Mesodermal cell (in vitro differentiated cells): Measurements from ENCODE around the gene CCDC187.

Experiments
- H3K27ac ChIP-seq: 2 replicates; pipeline ENCODE4 v1.7.0; 2013; ENCODE audit warnings: mild to moderate bottlenecking, low read depth, low read length, moderate library complexity; ENCODE audit not compliant: severe bottlenecking
- H3K36me3 ChIP-seq: 2 replicates; pipeline ENCODE4 v1.7.1; 2013; ENCODE audit warnings: mild to moderate bottlenecking, low read length, moderate library complexity; ENCODE audit not compliant: control insufficient read depth, insufficient read depth
- H3K4me1 ChIP-seq: one replicate; pipeline ENCODE4 v1.7.1; 2013; ENCODE audit warnings: mild to moderate bottlenecking, low read length; ENCODE audit not compliant: insufficient read depth, control insufficient read depth, poor library complexity, severe bottlenecking
- H3K4me3 ChIP-seq: 2 replicates; pipeline ENCODE4 v1.7.0; 2013; ENCODE audit warnings: low read length, control low read depth, mild to moderate bottlenecking; ENCODE audit not compliant: insufficient read depth, poor library complexity, severe bottlenecking; ENCODE audit errors: extremely low read depth
- H3K9me3 ChIP-seq: 2 replicates; pipeline ENCODE4 v1.7.1; 2013; ENCODE audit warnings: mild to moderate bottlenecking, low read length, moderate library complexity; ENCODE audit not compliant: control insufficient read depth
- WGBS, 2 experiments: methylation state at CpG; one replicate each; pipeline ENCODE4 v1.1.5; 2013; ENCODE audit warnings: missing lambda C conversion rate in 2 of 2; ENCODE audit not compliant: insufficient coverage in 2 of 2; 5-methylcytosine and 5-hydroxymethylcytosine counted together

CCDC187 gene

DNA sequence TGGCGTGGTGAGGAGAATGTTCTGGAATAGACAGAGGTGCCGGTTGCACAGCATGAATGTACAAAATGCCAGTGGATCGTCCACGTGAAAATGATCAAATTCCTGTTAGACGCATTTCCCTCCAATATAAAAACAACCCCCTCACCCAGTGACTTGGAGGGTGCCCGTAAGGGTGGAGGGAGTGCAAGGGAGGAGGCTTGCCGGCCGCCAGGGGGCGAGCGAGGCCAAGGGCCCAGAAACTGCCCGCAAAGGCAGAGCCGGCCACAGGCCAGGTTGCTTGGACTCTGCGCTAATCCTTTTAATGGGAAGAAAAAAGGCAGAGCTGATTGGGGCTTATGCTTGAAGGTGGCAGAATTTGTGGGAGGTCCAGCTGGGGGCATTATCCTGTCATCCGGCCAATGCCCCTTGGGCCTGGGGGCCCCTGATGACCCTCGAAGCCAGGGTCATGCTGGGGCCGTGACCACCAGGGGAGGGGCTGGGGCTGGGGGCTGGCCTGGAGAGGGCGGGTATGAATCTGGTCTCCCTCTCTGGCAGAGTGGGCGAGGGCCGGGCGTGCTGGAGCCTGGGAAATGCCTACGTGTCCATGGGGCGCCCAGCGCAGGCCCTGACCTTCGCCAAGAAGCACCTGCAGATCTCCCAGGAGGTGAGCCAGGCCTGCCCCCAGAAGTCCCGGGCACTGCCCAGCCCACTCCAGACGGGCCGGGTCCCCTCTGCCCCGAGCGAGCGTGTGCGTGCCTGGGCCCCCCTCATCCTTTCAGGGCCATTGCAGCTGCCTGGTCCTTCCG, 35.5 kb upstream of the CCDC187 start:
- Histone ChIP-seq H3K9me3 (no peaks in the 10 kb centered on the region), H3K4me1 (peaks cover 22% of the 10 kb centered on the region), H3K36me3 (peaks cover 53% of the 10 kb centered on the region), H3K27ac (no peak overlapping the region), H3K4me3 (no peak overlapping the region)
- 76 to 91% methylated on average over 19 to 28 of the region's 32 CpGs for WGBS, 2 experiments

DNA sequence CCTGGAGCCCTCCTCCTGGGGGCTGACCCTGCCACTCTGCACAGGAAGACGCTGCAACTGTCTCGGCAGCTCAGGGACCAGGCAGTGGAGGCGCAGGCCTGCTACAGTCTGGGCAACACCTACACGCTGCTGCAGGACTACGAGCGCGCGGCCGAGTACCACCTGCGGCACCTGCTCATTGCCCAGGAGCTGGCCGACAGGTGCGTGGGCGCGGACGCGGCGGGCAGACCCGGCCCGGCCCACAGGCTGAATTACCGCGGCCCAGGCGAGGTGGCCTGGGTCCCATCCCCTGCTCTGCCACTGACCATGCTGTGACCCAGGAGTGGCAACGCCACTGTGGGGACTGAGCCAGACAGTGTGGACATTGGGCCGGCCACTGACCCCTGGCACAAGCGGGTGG, 34.6 kb upstream of the CCDC187 start:
- Histone ChIP-seq H3K4me3 (no peak overlapping the region), H3K36me3 (peaks cover 53% of the 10 kb centered on the region), H3K27ac (no peak overlapping the region), H3K9me3 (no peaks in the 10 kb centered on the region), H3K4me1 (peaks cover 22% of the 10 kb centered on the region)
- 95 to 96% methylated on average over 18 to 23 of the region's 25 CpGs for WGBS, 2 experiments

DNA sequence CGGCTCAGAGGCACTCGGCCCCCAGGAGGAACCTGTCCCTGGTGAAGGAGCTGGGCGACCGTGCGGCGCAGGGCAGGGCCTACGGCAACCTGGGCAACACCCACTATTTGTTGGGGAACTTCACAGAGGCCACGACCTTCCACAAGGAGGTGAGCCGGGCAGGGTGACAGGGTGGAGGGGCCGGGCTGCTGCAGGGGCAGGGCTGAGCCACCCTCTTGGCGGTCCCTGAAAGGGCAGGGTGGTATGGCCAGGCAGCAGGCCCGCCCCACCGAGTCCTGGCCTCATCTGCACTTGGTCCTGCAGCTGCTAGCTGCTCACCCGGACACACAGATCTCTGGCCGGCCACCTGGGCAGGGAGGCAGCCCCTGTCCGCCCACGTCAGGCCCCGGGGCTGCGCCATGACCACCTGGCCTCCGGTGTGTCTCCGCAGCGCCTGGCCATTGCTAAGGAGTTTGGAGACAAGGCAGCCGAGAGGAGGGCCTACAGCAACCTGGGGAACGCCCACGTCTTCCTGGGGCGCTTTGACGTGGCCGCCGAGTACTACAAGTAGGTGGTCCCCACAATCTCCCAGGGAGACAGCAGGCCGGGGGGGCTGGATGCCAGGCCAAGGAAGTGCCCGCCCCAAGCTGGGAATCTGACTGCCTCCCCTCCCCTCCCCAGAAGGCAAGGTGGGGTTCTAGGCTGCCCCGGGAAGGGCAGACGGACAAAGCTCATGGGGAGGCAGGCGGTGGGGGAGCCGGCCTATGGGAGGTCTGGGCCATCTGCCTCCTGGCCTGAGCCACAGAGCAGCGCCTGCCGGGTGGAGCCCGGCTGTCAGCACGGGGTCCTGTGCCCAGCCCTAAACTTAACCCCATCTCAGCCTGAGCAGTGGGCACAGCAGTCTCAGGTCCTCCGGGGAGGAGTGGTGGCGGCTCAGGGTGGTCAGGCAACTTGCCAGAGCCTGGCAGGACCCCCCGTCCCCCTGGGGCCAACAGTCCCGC, 33.8 kb upstream of the CCDC187 start:
- 94 to 96% methylated on average over 37 to 42 of the region's 43 CpGs for WGBS, 2 experiments
- Histone ChIP-seq H3K27ac (no peak overlapping the region), H3K4me1 (peaks cover 15% of the 10 kb centered on the region), H3K36me3 (peaks cover 53% of the 10 kb centered on the region), H3K4me3 (no peak overlapping the region), H3K9me3 (no peaks in the 10 kb centered on the region)

DNA sequence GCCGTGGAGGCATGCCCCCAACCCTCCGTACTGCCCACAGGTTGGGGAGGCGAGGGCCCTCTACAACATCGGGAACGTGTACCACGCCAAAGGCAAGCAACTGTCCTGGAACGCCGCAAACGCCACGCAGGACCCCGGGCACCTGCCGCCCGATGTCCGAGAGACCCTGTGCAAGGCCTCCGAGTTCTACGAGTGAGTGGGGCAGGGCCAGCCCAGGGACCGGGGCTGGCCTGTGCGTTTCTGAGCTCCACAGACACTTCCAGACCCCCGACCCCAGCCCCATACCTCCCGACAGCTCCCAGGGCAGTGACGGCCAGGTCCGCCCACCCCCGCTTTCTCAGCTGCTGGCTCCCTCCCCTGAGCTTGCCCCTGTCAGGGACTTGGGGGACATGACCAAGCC, 33.0 kb upstream of the CCDC187 start:
- H3K9me3 ChIP-seq = no peaks in the 10 kb centered on the region
- 93 to 97% methylated on average over 22 of the region's 23 CpGs for WGBS, 2 experiments
- H3K4me1 ChIP-seq = peaks cover 10% of the 10 kb centered on the region
- H3K36me3 ChIP-seq = peaks cover 57% of the 10 kb centered on the region
- H3K27ac ChIP-seq = no peak overlapping the region
- no peak overlapping the region for H3K4me3 ChIP-seq

GRCh38 chr9:136336156-136336870, 32.4 kb upstream of the CCDC187 start:
- 94 to 95% methylated on average over 20 to 28 of the region's 30 CpGs for whole genome bisulfite sequencing, 2 experiments
- Histone ChIP-seq H3K4me1 (peaks cover 8% of the 10 kb centered on the region), H3K27ac (no peak overlapping the region), H3K9me3 (no peaks in the 10 kb centered on the region), H3K4me3 (no peak overlapping the region), H3K36me3 (peaks cover 59% of the 10 kb centered on the region)

GRCh38 chr9:136335296-136336155, 31.6 kb upstream of the CCDC187 start:
- H3K4me1 ChIP-seq = peaks cover 8% of the 10 kb centered on the region
- H3K27ac ChIP-seq = no peak overlapping the region
- WGBS, 2 experiments = 89 to 91% methylated on average over 18 to 25 of the region's 26 CpGs
- H3K4me3 ChIP-seq = no peak overlapping the region
- H3K9me3 ChIP-seq = no peaks in the 10 kb centered on the region
- H3K36me3 ChIP-seq = peaks cover 57% of the 10 kb centered on the region

GRCh38 chr9:136334541-136334940, 30.6 kb upstream of the CCDC187 start:
- H3K4me3 ChIP-seq = no peak overlapping the region
- H3K4me1 ChIP-seq = peaks cover 8% of the 10 kb centered on the region
- peaks cover 55% of the 10 kb centered on the region for H3K36me3 ChIP-seq
- no peak overlapping the region for H3K27ac ChIP-seq
- no peaks in the 10 kb centered on the region for H3K9me3 ChIP-seq
- WGBS, 2 experiments = 96 to 98% methylated on average over 18 to 21 of the region's 21 CpGs

DNA sequence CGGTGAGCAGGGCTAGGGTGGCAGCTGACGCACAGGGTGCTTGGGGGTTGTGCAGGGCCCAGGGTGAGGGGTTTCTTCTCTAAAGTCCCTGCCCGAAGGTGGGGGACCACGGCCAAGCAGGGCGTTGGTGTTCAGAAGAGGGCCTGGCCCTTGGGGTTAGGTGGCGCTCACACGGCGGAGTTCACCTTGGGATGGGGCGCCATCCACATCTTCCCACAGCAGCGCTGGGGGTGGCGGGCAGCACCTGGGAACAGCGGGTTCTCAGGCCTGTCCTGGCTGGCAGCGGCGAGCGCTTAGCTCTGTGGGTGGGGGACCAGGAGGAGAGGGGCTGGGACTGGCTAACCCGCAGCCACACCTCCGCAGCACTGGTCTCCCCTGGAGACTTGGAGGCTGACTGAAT, 29.6 kb upstream of the CCDC187 start:
- Histone ChIP-seq H3K9me3 (no peaks in the 10 kb centered on the region), H3K4me1 (peaks cover 17% of the 10 kb centered on the region), H3K4me3 (no peak overlapping the region), H3K36me3 (peaks cover 52% of the 10 kb centered on the region), H3K27ac (no peak overlapping the region)
- 97% methylated on average over 9 to 14 of the region's 17 CpGs for WGBS, 2 experiments

DNA sequence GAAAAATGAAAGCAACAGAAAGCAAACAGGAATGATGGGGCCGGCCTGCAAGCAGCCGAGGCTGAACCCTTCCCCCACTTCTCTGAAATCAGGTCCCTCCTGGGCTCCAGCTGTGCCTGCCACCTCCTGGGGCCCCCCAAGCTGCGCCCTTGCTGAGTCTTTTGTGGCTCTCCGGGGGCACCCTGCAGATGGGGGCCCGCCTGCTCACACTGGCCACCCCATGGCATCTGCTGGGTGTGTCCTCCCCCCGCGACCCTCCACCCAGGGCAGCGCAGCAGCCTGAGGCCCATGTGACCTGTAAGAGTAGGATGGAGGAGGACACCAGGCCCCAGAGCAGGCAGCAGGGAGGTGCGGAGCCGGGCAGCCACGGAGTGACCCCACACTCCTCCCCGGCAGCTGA, 29.2 kb upstream of the CCDC187 start:
- Histone ChIP-seq H3K9me3 (no peaks in the 10 kb centered on the region), H3K36me3 (peaks cover 49% of the 10 kb centered on the region), H3K4me1 (peaks cover 21% of the 10 kb centered on the region), H3K27ac (no peak overlapping the region), H3K4me3 (no peak overlapping the region)
- WGBS, 2 experiments = 91 to 98% methylated on average over 7 to 12 of the region's 12 CpGs
